ENCODE measurements around the gene MORN1. TPM values are rescaled to one million over a fixed set of nuclear protein-coding genes. Genes with fewer than 3 reads are reported as not detected.

MORN1 gene
- total RNA-seq, 1 experiment from 2014 or later, result 6.2 TPM

GRCh38 chr1:2435091-2435490, 43.7 kb upstream of the MORN1 start:
- peaks cover 6% of the 10 kb centered on the region; the same call in 1 of the 2 replicates for H4K20me1 ChIP-seq (ENCODE audit: insufficient read depth, low read depth, low read length)
- H2AFZ ChIP-seq (ENCODE audit: low read length), result no peak overlapping the region
- H3K9ac ChIP-seq (ENCODE audit: low read length), result no peak overlapping the region
- no peak overlapping the region for H3K4me3 ChIP-seq (ENCODE audit: low read length)
- H3K4me1 ChIP-seq (ENCODE audit: low read length), result peaks cover 17% of the 10 kb centered on the region
- H3K27ac ChIP-seq (ENCODE audit: low read length), result no peak overlapping the region
- H3K36me3 ChIP-seq (ENCODE audit: insufficient read depth, low read length), result no peaks in the 10 kb centered on the region
- no peak for DNase-seq
- H3K27me3 ChIP-seq (ENCODE audit: low read length), result no peaks in the 10 kb centered on the region
- H3K4me2 ChIP-seq (ENCODE audit: low read depth, low read length, poor library complexity, severe bottlenecking), result no peak overlapping the region
- H3K9me2 ChIP-seq (replicated peaks; ENCODE audit: insufficient read depth, low read length), result no peaks in the 10 kb centered on the region
- H3K9me3 ChIP-seq (ENCODE audit: low read length), result no peaks in the 10 kb centered on the region; the same call in 1 of the 2 replicates
- no peaks in the 10 kb centered on the region for H3K79me2 ChIP-seq (ENCODE audit: low read length)

GRCh38 chr1:2433936-2434655, 42.7 kb upstream of the MORN1 start:
- no peaks in the 10 kb centered on the region for H3K79me2 ChIP-seq (ENCODE audit: low read length)
- no peak overlapping the region for H2AFZ ChIP-seq (ENCODE audit: low read length)
- H3K27me3 ChIP-seq (ENCODE audit: low read length), result no peaks in the 10 kb centered on the region
- H3K9ac ChIP-seq (ENCODE audit: low read length), result no peak overlapping the region
- no peak overlapping the region for H3K27ac ChIP-seq (ENCODE audit: low read length)
- H3K36me3 ChIP-seq (ENCODE audit: insufficient read depth, low read length), result no peaks in the 10 kb centered on the region
- no peak overlapping the region for H3K4me3 ChIP-seq (ENCODE audit: low read length)
- peaks cover 2% of the 10 kb centered on the region; the same call in 1 of the 2 replicates for H3K9me3 ChIP-seq (ENCODE audit: low read length)
- H3K4me1 ChIP-seq (ENCODE audit: low read length), result peaks cover 17% of the 10 kb centered on the region
- no peak overlapping the region for H3K4me2 ChIP-seq (ENCODE audit: low read depth, low read length, poor library complexity, severe bottlenecking)
- DNase-seq, result no peak
- peaks cover 6% of the 10 kb centered on the region; the same call in 1 of the 2 replicates for H4K20me1 ChIP-seq (ENCODE audit: insufficient read depth, low read depth, low read length)
- no peaks in the 10 kb centered on the region for H3K9me2 ChIP-seq (replicated peaks; ENCODE audit: insufficient read depth, low read length)

GRCh38 chr1:2433196-2433595, 41.8 kb upstream of the MORN1 start:
- no peaks in the 10 kb centered on the region for H3K27me3 ChIP-seq (ENCODE audit: low read length)
- H3K27ac ChIP-seq (ENCODE audit: low read length), result no peak overlapping the region
- no peaks in the 10 kb centered on the region for H3K36me3 ChIP-seq (ENCODE audit: insufficient read depth, low read length)
- H3K9me3 ChIP-seq (ENCODE audit: low read length), result peaks cover 2% of the 10 kb centered on the region; the same call in 1 of the 2 replicates
- H3K4me3 ChIP-seq (ENCODE audit: low read length), result no peak overlapping the region
- no peak overlapping the region for H3K4me2 ChIP-seq (ENCODE audit: low read depth, low read length, poor library complexity, severe bottlenecking)
- no peak overlapping the region for H3K9ac ChIP-seq (ENCODE audit: low read length)
- no peak for DNase-seq
- peaks cover 17% of the 10 kb centered on the region for H3K4me1 ChIP-seq (ENCODE audit: low read length)
- no peak overlapping the region for H2AFZ ChIP-seq (ENCODE audit: low read length)
- peaks cover 6% of the 10 kb centered on the region; the same call in 1 of the 2 replicates for H4K20me1 ChIP-seq (ENCODE audit: insufficient read depth, low read depth, low read length)
- no peaks in the 10 kb centered on the region for H3K9me2 ChIP-seq (replicated peaks; ENCODE audit: insufficient read depth, low read length)
- H3K79me2 ChIP-seq (ENCODE audit: low read length), result no peaks in the 10 kb centered on the region

- Histone ChIP-seq H3K79me2 (ENCODE audit: low read length) (no peaks in the 10 kb centered on the region), H3K27me3 (ENCODE audit: low read length) (no peaks in the 10 kb centered on the region), H3K36me3 (ENCODE audit: insufficient read depth, low read length) (no peaks in the 10 kb centered on the region), H3K4me2 (ENCODE audit: low read depth, low read length, poor library complexity, severe bottlenecking) (no peak overlapping the region), H3K9me2 (replicated peaks; ENCODE audit: insufficient read depth, low read length) (no peaks in the 10 kb centered on the region), H3K4me3 (ENCODE audit: low read length) (no peak overlapping the region), H3K9me3 (ENCODE audit: low read length) (peaks cover 2% of the 10 kb centered on the region; the same call in 1 of the 2 replicates), H3K4me1 (ENCODE audit: low read length) (peaks cover 17% of the 10 kb centered on the region), H3K9ac (ENCODE audit: low read length) (no peak overlapping the region), H3K27ac (ENCODE audit: low read length) (no peak overlapping the region), H2AFZ (ENCODE audit: low read length) (no peak overlapping the region), H4K20me1 (ENCODE audit: insufficient read depth, low read depth, low read length) (peaks cover 5% of the 10 kb centered on the region; the same call in 1 of the 2 replicates)
- DNase-seq, result no peak
These were observed 41.1 kb upstream of the MORN1 start for GRCh38 chr1:2432441-2432844.

- no peaks in the 10 kb centered on the region for H3K27me3 ChIP-seq (ENCODE audit: low read length)
- H2AFZ ChIP-seq (ENCODE audit: low read length), result no peak overlapping the region
- H3K9me3 ChIP-seq (ENCODE audit: low read length), result peaks cover 2% of the 10 kb centered on the region; the same call in 1 of the 2 replicates
- DNase-seq, result no peak
- H4K20me1 ChIP-seq (ENCODE audit: insufficient read depth, low read depth, low read length), result no peaks in the 10 kb centered on the region
- no peaks in the 10 kb centered on the region for H3K36me3 ChIP-seq (ENCODE audit: insufficient read depth, low read length)
- H3K9ac ChIP-seq (ENCODE audit: low read length), result no peak overlapping the region
- H3K9me2 ChIP-seq (replicated peaks; ENCODE audit: insufficient read depth, low read length), result no peaks in the 10 kb centered on the region
- no peaks in the 10 kb centered on the region for H3K79me2 ChIP-seq (ENCODE audit: low read length)
- no peak overlapping the region for H3K27ac ChIP-seq (ENCODE audit: low read length)
- H3K4me2 ChIP-seq (ENCODE audit: low read depth, low read length, poor library complexity, severe bottlenecking), result no peak overlapping the region
- no peak overlapping the region for H3K4me3 ChIP-seq (ENCODE audit: low read length)
- H3K4me1 ChIP-seq (ENCODE audit: low read length), result peaks cover 8% of the 10 kb centered on the region
These were observed 40.2 kb upstream of the MORN1 start for GRCh38 chr1:2431518-2431917.

GRCh38 chr1:2431103-2431502, 39.7 kb upstream of the MORN1 start:
- no peaks in the 10 kb centered on the region for H3K9me2 ChIP-seq (replicated peaks; ENCODE audit: insufficient read depth, low read length)

GRCh38 chr1:2430592-2430973, 39.2 kb upstream of the MORN1 start:
- H4K20me1 ChIP-seq (ENCODE audit: insufficient read depth, low read depth, low read length), result no peaks in the 10 kb centered on the region
- no peak overlapping the region for H3K4me2 ChIP-seq (ENCODE audit: low read depth, low read length, poor library complexity, severe bottlenecking)
- no peak overlapping the region for H2AFZ ChIP-seq (ENCODE audit: low read length)
- H3K27me3 ChIP-seq (ENCODE audit: low read length), result no peaks in the 10 kb centered on the region
- peaks cover 7% of the 10 kb centered on the region for H3K4me1 ChIP-seq (ENCODE audit: low read length)
- no peaks in the 10 kb centered on the region for H3K9me2 ChIP-seq (replicated peaks; ENCODE audit: insufficient read depth, low read length)
- H3K9ac ChIP-seq (ENCODE audit: low read length), result no peak overlapping the region
- H3K27ac ChIP-seq (ENCODE audit: low read length), result no peak overlapping the region
- no peaks in the 10 kb centered on the region for H3K36me3 ChIP-seq (ENCODE audit: insufficient read depth, low read length)
- peaks cover 2% of the 10 kb centered on the region; the same call in 1 of the 2 replicates for H3K9me3 ChIP-seq (ENCODE audit: low read length)
- DNase-seq, result no peak
- no peak overlapping the region for H3K4me3 ChIP-seq (ENCODE audit: low read length)
- H3K79me2 ChIP-seq (ENCODE audit: low read length), result no peaks in the 10 kb centered on the region

More at GRCh38 chr1:2431103-2431502, 39.7 kb upstream of the MORN1 start:
- no peak overlapping the region for H2AFZ ChIP-seq (ENCODE audit: low read length)
- no peak overlapping the region for H3K4me3 ChIP-seq (ENCODE audit: low read length)
- peaks cover 2% of the 10 kb centered on the region; the same call in 1 of the 2 replicates for H3K9me3 ChIP-seq (ENCODE audit: low read length)
- no peaks in the 10 kb centered on the region for H3K79me2 ChIP-seq (ENCODE audit: low read length)
- no peak overlapping the region for H3K4me2 ChIP-seq (ENCODE audit: low read depth, low read length, poor library complexity, severe bottlenecking)
- peaks cover 7% of the 10 kb centered on the region for H3K4me1 ChIP-seq (ENCODE audit: low read length)
- H4K20me1 ChIP-seq (ENCODE audit: insufficient read depth, low read depth, low read length), result no peaks in the 10 kb centered on the region
- no peaks in the 10 kb centered on the region for H3K36me3 ChIP-seq (ENCODE audit: insufficient read depth, low read length)
- no peak overlapping the region for H3K9ac ChIP-seq (ENCODE audit: low read length)
- DNase-seq, result no peak
- H3K27ac ChIP-seq (ENCODE audit: low read length), result no peak overlapping the region
- H3K27me3 ChIP-seq (ENCODE audit: low read length), result no peaks in the 10 kb centered on the region

- H3K9ac ChIP-seq (ENCODE audit: low read length), result no peak overlapping the region
- H3K4me2 ChIP-seq (ENCODE audit: low read depth, low read length, poor library complexity, severe bottlenecking), result no peak overlapping the region
- peak; percentile 74 for DNase-seq
- H3K36me3 ChIP-seq (ENCODE audit: insufficient read depth, low read length), result no peaks in the 10 kb centered on the region
- H3K27ac ChIP-seq (ENCODE audit: low read length), result no peak overlapping the region
- no peaks in the 10 kb centered on the region for H3K9me2 ChIP-seq (replicated peaks; ENCODE audit: insufficient read depth, low read length)
- H3K9me3 ChIP-seq (ENCODE audit: low read length), result peaks cover 2% of the 10 kb centered on the region; the same call in 1 of the 2 replicates
- H3K79me2 ChIP-seq (ENCODE audit: low read length), result no peaks in the 10 kb centered on the region
- peaks cover 7% of the 10 kb centered on the region for H3K4me1 ChIP-seq (ENCODE audit: low read length)
- H3K4me3 ChIP-seq (ENCODE audit: low read length), result no peak overlapping the region
- H4K20me1 ChIP-seq (ENCODE audit: insufficient read depth, low read depth, low read length), result no peaks in the 10 kb centered on the region
- H2AFZ ChIP-seq (ENCODE audit: low read length), result no peak overlapping the region
- H3K27me3 ChIP-seq (ENCODE audit: low read length), result no peaks in the 10 kb centered on the region
These were observed 38.6 kb upstream of the MORN1 start for GRCh38 chr1:2429780-2430591.

All from Karpas-422 (cell line).